Activated CD8-positive, alpha-beta memory T cell treated with anti-CD3 and anti-CD28 coated beads for 48 hours (primary cell): ENCODE results near the gene ADAMTSL2.
"Not testable (repeated sequence)": the region's sequence is repeated elsewhere in the genome, so short reads cannot be mapped to it uniquely, and the experiment has no call there.

Source experiments
- DNase-seq, 3 experiments: peaks; one replicate each; pipeline ENCODE4 v3.0.0-alpha.2; 2020; ENCODE audit warnings: low read depth in 2 of 3, low spot score in 2 of 3

ADAMTSL2 gene

DNA sequence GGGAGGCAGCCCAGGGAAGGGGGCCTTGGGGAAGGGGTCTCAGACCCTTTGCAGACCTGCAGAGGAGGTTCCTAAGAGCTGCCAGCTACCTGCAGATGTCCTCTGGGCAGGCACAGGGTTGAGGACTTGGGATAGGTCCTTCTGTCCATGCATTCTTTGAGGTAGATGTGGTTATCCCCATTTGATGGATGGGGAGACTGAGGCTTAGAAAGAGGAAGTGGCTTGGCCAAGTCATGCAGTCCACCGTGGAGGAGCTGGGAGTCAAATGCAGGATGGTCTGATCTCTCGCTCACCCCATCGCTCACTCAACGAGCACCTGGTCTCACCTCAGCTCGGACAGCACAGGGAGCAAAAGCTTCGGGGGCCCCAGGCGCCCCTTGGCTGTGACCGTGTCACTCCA lies 20.2 kb downstream of the ADAMTSL2 start:
- DNase-seq = no peak

DNA sequence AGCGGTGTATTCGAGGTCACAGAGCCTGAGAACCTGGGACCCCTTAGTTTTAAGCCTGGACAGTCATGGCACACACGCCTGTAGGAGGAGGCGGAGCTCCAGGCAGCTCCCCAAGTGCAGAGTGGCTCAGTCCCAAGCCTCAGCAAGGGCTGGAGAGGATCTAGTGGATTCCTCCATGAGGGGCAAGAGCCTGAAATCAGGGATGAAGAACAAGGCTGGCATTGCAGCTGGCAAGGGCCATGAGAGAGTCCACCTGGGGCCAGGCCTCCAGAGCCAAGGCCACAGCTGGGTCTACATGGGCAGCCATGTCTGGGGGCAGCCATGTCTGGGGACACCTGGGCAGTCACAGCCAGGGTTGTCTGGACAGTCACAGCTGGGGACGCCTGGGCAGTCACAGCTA lies 21.9 kb downstream of the ADAMTSL2 start:
- DNase-seq = no peak

DNA sequence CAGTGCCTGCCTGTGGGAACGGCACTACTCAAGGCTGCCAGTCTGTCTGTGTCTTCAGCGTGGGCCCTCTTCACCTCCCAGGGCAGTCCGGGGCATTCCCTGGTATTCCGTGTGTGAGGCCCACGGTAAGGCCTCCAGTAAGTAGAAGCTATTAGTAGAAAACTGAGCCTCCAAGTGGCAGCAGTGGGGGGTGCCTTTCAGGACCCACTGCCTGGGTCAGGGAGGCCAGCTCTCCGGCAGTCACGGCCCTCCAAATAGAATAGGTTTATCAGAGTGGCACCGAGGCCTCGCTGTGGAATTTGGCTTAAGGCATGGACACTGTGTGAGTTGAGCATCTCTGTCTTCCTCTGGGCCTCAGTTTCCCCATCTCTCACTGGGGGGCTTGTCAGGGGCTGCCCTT lies 23.1 kb downstream of the ADAMTSL2 start:
- no peak for DNase-seq

DNA sequence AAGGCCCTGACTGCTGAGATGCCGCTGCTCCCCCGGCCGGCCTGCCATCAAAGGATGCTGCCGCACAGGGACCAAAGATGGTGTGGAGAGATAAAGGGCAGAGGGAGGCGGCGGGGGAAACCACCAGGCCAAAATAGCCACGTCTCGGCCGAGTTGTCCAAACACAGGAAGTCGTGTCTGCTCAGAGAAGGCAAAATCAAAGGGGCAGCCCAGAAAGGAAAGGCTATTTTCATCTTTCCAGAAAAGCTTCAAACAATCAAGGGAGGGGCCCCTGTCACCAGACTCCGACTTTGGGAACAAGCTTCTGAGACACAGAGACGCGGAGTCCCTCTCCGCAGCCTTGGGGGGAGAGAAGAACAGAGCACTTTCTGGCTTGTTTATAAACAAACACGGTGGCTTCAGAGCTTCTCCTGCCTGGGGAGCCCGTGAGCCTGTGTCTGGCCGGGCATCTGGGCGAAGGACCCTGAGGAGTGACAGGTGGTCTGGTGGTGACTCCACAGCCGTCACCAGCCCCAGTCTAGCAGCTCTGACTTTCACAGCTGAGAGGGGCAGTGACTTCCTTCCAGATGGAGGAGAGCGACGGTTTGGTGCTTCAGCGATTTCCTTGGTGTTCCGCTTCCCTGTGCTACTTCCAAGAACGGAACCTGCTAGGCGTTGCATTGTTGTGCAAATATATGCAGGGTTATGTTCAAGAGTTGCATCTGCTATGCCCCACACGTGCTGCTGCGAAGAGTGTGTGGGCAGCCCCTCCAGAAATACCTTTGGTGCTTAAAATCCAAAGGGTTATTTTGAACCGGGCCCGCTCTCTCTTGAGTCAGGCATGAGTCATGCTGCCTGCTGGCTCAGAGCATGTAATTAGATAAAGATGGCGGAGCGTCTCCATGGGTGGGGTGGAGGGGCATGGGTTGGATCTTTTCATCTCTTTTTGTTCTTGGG lies 24.0 kb downstream of the ADAMTSL2 start:
- DNase-seq = peak in 1 of 3 experiments; percentile 9

DNA sequence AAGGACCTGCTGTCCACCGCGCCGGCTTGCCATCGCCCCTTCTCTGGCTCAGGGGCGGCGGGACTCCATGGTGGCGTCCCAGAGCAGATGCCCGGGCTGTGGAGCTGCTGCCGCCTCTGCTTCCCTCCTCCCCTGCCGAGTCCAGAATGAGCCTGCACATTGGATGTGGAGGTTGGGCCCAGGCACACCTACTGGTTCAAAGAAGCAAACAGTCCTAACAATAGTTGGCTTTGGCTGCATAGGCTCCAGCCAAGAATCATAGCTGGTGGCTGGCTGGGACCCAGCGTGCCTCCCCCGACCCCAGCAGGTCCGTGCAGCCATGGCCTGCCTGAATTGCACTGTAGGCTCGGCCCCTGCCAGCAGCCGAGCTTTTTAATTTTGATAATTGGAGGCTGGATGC lies 25.8 kb downstream of the ADAMTSL2 start:
- no peak for DNase-seq

DNA sequence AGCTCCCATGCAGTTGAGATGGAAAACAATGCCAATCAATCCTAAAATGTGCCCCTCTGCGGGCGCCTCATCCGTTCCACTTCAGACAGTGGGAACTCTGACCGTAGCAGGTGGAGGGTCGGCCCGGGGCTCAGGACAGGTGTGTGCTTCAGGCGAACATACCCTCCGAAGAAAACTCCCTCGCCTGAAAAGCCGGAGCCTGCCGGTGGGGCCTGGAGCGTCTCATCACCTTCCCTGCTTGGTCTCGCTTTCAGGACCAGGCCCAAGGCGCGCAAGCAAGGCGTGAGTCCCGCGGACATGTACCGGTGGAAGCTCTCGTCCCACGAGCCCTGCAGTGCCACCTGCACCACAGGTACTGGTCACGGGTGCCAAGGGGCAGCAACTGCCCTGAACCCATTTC lies 26.4 kb downstream of the ADAMTSL2 start:
- DNase-seq = no peak

DNA sequence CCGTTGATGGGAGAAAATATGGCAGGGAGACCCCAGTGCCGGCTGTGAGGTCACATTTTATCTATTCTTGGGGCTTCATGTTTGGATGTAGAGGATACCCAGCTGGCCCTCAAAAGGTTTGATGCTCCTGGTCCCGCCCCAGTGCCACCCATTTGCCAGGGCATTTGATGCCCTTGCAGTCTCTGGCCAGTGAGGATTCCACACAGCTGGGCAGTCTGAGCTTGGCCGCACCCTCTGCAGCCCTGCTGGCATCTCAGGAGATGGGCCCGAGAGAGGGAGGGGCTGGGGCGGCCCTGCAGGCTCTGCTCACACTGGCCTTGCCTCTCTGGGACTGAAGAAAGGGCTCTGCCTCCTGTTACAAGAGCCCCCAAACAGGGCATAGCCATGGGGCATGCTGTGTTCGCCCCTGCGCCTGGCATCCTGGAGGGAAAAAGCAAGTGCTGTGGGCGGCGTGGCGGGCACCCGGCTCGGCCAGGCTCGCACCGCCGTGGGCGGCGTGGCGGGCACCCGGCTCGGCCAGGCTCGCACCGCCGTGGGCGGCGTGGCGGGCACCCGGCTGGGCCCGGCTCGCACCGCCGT lies 27.6 kb downstream of the ADAMTSL2 start:
- no peak for DNase-seq

DNA sequence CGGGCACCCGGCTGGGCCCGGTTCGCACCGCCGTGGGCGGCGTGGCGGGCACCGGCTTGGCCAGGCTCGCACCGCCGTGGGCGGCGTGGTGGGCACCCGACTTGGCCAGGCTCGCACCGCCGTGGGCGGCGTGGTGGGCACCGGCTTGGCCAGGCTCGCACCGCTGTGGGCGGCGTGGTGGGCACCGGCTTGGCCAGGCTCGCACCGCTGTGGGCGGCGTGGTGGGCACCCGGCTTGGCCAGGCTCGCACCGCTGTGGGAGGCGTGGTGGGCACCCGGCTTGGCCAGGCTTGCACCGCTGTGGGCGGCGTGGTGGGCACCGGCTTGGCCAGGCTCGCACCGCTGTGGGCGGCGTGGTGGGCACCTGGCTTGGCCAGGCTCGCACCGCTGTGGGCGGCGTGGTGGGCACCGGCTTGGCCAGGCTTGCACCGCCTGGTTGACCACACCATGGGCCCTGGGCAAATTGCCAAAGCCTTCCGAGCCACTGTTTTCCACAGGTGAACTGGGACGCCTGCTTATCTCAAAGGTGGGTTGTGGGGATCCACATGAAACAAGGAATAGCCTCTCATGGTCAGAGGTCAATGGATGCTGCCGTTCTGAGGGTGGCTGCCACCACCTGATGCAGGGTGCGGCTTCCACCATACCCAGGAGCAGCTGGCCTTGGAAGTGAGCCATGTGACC lies 28.2 kb downstream of the ADAMTSL2 start:
- DNase-seq = no peak

DNA sequence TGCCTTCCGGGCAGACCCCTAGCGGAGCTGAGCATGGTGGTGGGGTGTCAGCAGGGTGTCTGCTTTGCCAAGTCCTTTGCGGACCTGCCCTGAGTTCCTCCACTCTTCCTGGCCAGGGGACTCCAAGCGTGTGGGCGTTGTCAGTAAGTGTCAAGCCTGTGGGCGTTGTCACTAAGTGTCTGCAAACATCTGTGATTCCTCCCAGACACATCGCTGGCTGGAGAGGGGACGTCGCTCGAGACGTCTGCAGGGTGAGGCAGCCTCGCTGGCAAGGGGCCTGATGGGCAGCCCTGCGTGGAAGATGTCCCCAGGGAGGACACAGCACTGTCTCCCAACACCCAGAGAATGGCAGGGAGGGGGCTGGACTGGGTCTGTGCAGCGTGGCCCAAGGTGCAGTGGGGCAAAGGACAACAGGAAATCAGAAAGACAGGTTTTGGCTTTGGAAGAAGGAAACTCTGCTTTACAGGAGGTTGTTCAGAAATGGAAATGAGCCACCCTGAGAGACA lies 28.8 kb downstream of the ADAMTSL2 start:
- DNase-seq = no peak

DNA sequence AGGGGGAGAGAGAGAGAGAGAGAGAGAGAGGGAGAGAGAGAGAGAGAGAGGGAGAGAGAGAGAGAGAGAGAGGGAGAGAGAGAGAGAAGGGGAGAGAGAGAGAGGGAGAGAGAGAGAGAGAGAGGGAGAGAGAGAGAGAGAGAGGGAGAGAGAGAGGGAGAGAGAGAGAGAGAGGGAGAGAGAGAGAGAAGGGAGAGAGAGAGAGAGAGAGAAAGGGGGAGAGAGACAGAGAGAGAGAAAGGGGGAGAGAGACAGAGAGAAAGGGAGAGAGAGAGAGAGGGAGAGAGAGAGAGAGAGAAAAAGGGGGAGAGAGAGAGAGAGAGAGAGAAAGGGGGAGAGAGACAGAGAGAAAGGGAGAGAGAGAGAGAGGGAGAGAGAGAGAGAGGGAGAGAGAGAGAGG lies 29.3 kb downstream of the ADAMTSL2 start:
- DNase-seq = not testable (repeated sequence)

DNA sequence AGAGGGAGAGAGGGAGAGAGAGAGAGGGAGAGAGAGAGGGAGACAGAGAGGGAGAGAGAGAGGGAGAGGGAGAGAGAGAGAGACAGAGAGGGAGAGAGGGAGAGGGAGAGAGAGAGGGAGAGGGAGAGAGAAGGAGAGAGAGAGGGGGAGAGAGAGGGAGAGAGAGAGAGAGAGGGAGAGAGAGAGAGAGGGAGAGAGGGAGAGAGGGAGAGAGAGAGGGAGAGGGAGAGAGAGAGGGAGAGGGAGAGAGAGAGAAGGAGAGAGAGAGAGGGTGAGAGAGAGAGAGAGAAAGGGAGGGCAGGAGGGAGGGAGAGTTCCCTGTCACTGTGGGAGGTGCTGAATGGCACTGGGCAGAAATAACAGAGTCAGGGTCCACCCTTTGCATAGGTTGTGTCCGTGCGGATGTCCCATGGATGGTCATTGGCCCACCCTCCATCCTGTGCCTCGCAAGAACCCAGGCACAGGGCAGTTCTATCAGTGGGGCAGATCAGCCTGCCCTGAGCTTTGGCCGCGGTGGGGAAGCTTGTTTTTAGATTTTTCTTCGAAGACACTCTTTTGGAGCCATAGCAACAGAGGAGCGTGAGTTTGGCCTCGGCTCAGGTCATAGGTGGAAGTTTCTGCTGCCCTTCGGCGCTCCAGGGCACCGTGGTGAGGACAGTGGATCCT lies 30.1 kb downstream of the ADAMTSL2 start:
- no peak for DNase-seq

DNA sequence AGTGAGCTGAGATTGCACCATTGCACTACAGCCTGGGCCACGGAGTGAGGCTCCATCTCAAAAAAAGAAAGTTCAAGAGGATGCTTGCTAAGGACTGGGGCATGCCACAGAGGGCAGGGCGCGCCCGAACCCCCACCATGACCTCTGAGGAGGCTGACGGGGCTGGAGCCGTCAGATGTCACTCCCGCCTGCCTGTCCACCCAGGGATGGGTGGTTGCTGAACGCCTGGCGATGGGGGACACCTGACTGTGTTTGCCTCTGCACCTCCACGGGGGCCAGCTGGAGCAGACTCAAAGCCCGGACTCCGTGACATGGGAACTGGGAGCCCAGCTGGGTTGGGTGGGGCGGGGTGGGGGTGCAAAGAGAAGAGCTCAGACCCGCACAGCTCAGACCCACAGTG lies 31.9 kb downstream of the ADAMTSL2 start:
- DNase-seq = no peak

DNA sequence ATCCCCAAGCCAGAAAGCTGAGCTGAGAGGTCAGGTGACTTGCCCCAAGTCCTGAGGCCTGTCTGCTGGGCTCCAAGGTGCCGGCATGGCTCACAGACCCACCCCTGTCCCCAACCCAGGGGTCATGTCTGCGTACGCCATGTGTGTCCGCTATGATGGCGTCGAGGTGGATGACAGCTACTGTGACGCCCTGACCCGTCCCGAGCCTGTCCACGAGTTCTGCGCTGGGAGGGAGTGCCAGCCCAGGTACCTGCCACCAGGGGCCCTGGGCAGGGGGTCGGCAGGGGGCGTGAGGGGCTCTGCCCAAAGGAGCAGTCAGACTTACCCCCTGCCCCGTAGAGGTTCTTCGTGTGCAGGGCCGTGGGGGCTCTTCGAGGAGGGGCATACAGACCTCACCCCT lies 32.3 kb downstream of the ADAMTSL2 start:
- DNase-seq = no peak

DNA sequence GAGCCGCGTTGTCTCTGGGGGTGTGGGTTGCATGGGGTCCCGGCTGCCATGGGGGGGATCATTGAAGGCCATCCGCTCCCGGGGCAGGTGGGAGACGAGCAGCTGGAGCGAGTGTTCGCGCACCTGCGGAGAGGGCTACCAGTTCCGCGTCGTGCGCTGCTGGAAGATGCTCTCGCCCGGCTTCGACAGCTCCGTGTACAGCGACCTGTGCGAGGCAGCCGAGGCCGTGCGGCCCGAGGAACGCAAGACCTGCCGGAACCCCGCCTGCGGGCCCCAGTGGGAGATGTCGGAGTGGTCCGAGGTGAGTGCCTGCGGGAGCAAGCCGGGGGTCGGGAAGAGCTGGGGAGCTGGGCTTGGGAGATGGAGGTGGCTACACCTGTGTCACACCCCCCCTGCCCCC lies 33.7 kb downstream of the ADAMTSL2 start:
- DNase-seq = no peak

DNA sequence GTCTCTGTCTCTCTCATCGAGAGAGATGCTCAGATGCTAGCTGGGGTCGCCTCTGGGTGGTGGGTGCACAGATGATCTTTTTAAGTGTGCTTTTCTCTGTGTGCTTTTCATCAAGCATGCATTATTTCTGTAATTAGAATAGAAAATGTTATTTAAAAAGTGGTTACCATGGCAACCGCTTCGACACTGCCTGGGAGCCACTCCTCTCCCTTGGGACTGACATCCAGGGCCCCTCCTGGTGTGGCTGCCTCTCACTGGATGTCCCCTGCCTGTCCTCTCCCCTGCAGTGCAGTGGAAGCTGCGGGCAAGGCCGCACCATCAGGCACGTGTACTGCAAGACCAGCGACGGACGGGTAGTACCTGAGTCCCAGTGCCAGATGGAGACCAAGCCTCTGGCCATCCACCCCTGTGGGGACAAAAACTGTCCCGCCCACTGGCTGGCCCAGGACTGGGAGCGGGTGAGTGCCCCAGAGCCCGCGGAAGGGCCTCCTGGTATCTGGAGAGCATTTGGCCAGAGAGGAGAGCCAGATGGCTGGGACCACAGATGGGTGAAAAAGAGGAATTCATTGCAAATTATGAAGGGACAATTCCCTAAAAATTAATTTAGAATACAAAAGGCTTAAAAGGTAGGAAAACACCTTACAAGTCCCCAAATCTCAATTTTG lies 34.7 kb downstream of the ADAMTSL2 start:
- DNase-seq = no peak

DNA sequence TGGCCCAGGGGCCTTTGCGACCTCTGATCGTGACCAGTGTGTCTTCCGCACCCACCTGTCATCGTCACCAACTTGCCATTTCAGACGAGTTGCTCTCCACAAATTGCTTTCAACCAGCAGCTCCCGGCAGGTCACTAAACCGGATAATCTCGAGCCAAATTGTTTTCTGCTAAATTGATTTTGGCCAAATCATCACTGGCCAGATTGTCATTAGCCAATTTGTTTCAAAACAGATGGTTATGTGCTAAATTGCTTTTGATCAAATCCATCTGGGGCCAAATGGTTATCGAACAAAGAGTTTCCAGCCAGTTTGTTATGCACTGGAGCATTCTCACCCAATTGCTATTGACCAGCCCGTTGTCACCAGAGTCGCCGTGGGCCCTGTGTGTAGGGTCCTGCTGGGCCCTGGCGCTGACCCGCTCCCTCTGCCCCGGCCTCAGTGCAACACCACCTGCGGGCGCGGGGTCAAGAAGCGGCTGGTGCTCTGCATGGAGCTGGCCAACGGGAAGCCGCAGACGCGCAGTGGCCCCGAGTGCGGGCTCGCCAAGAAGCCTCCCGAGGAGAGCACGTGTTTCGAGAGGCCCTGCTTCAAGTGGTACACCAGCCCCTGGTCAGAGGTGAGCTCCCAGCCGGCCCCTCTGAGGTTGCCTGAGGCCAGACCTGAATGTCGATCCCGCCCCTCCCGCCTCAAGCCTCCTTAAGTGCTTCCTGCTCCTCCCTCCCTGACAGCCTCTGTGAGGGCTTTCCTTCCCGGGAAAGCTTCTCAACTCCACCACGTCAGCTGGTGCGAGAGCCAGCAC lies 35.6 kb downstream of the ADAMTSL2 start:
- DNase-seq = no peak

DNA sequence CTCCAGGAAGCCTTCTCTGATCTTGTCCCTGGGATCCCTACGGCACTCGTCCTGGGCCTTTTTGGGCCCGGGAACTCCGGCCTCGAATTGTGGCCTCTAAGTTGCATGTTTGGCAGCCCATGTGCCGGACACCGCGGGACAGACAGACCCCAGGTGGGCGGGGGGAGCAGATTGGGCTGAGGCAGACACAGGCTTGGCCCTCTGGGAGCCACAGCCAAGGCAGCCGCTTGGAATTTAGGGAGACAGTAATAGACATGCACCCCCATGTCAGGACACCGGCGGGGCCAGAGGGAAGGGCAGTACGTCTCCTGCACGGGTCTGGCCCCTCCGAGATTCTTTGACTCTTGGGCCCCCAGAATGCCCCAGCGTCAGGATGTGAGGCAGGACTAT lies 36.2 kb downstream of the ADAMTSL2 start:
- no peak for DNase-seq

DNA sequence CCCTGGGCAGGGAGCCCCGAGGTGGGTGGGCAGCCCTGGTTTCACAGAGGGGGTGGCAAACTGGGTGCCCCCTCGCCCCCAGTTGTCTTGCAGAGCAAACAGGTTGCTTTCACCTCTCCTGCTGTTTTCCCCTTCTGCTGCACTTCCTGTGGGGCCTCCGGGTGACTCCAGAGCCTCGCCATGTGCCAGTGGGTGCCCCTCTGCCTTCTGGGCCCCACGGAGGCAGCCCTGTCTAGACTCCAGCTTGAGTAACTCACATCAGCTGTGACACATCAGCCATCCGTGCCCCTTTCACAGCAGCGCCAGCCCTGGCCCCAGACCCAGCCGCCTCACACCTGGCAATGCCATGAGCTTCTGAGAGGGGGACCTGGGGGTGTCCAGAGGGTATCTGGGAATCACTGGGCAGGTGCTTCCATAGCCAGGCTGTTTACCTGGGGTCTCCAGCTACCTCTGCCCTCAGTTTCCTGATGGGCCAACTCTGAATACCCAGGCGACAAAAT lies 36.9 kb downstream of the ADAMTSL2 start:
- DNase-seq = no peak

DNA sequence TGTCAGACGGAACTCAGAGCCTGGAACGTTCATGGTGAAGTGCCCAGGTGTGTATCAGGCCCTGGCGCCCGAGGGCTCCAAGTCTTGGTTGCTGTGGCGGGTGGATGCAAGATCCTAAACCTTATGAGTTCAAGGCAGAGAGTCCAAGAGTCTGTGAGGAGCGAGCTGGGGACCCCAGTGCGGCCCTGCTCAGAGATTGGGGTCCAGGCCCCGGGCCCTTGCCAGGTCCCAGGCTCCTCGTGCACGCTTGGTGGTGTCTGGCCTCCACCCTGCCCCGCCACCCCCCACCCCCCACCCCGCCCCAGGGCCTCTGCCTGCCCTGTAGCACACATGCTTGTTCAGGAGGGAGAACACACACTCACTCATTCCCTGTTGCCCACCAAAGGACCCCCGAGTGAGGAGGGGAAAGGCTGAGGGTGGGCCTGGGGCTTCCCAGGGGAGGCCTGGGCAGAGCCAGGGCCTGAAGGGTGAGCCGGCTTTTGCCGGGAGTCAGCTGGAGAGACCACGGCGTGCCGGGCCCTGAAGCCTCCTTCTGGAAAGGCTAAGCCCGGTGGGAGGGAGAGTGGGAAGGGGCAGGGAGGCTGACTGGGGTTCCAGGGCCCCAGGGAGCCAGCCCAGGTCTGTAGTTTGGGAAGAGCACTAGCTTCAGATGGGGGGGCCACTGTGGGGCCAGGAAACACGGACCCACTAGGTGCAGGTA lies 37.5 kb downstream of the ADAMTSL2 start:
- DNase-seq = no peak
